SK-N-SH treated with all-trans-retinoic acid at 6 μM for 48 hours (cell line): ENCODE results near the gene LOX.

Source experiments
- ATAC-seq: fragments of 200-7000 bp; cut with Tn5 transposase; 3 replicates; pipeline ENCODE4 v1.9.1; 2020; ENCODE audit warnings: mild to moderate bottlenecking, moderate library complexity
- ARNTL ChIP-seq: fragments of 450-650 bp; formaldehyde crosslinking; IDR thresholded peaks from 2 replicates; pipeline ENCODE4 v1.5.0; 2020; ENCODE audit warnings: low read depth, mild to moderate bottlenecking, moderate library complexity, borderline replicate concordance
- BACH2 ChIP-seq: fragments of 250-450 bp; sonication (Bioruptor Pico); IDR thresholded peaks from 2 replicates; pipeline ENCODE4 v1.9.0; 2021; ENCODE audit warnings: mild to moderate bottlenecking, borderline replicate concordance
- CREB5 ChIP-seq: fragments of 250-450 bp; sonication (Bioruptor Pico); IDR thresholded peaks from 2 replicates; pipeline ENCODE4 v1.5.1; 2020; ENCODE audit warnings: low read depth, mild to moderate bottlenecking, moderate library complexity
- CSDC2 ChIP-seq: fragments of 250-450 bp; sonication (Bioruptor Pico); IDR thresholded peaks from 2 replicates; pipeline ENCODE4 v1.5.0; 2020; ENCODE audit warnings: mild to moderate bottlenecking, moderate library complexity
- ESRRG ChIP-seq: fragments of 250-450 bp; sonication (Bioruptor Pico); IDR thresholded peaks from 2 replicates; pipeline ENCODE4 v1.6.1; 2021; ENCODE audit warnings: mild to moderate bottlenecking
- GLIS3 ChIP-seq: fragments of 250-450 bp; sonication (Bioruptor Pico); IDR thresholded peaks from 2 replicates; pipeline ENCODE4 v1.5.0; 2020; ENCODE audit warnings: mild to moderate bottlenecking, moderate library complexity
- ISL1 ChIP-seq: fragments of 250-450 bp; sonication (Bioruptor Pico); IDR thresholded peaks from 2 replicates; pipeline ENCODE4 v2.1.2; 2022; ENCODE audit warnings: mild to moderate bottlenecking, moderate library complexity
- OSR1 ChIP-seq: fragments of 250-450 bp; sonication (Bioruptor Pico); IDR thresholded peaks from 2 replicates; pipeline ENCODE4 v1.8.0; 2022; ENCODE audit warnings: moderate library complexity, mild to moderate bottlenecking, inconsistent platforms
- POU6F1 ChIP-seq: fragments of 250-450 bp; sonication (Bioruptor Pico); IDR thresholded peaks from 2 replicates; pipeline ENCODE4 v1.8.0; 2021; ENCODE audit warnings: low read depth, mild to moderate bottlenecking, moderate library complexity, borderline replicate concordance
- PPARA ChIP-seq: fragments of 250-450 bp; sonication (Bioruptor Pico); IDR thresholded peaks from 2 replicates; pipeline ENCODE4 v1.5.0; 2020; ENCODE audit warnings: mild to moderate bottlenecking, borderline replicate concordance
- RARB ChIP-seq: fragments of 250-450 bp; sonication (Bioruptor Pico); IDR thresholded peaks from 2 replicates; pipeline ENCODE4 v1.8.0; 2021; ENCODE audit warnings: mild to moderate bottlenecking, moderate library complexity
- SNAI2 ChIP-seq: fragments of 250-450 bp; sonication (Bioruptor Pico); IDR thresholded peaks from 2 replicates; pipeline ENCODE4 v1.5.0; 2020; ENCODE audit warnings: mild to moderate bottlenecking, moderate library complexity
- TOX ChIP-seq: fragments of 250-450 bp; sonication (Bioruptor Pico); IDR thresholded peaks from 2 replicates; pipeline ENCODE4 v1.8.0; 2021; ENCODE audit warnings: mild to moderate bottlenecking, moderate library complexity, borderline replicate concordance
- ZC3H10 ChIP-seq: fragments of 250-450 bp; sonication (Bioruptor Pico); IDR thresholded peaks from 2 replicates; pipeline ENCODE4 v1.5.1; 2021; ENCODE audit warnings: mild to moderate bottlenecking, moderate library complexity
- ZFP3 ChIP-seq: fragments of 250-450 bp; sonication (Bioruptor Pico); IDR thresholded peaks from 2 replicates; pipeline ENCODE4 v1.5.0; 2020; ENCODE audit warnings: mild to moderate bottlenecking, moderate library complexity
- ZFP30 ChIP-seq: fragments of 450-650 bp; formaldehyde crosslinking; IDR thresholded peaks from 2 replicates; pipeline ENCODE4 v1.5.0; 2022; ENCODE audit warnings: mild to moderate bottlenecking, moderate library complexity
- ZNF565 ChIP-seq: fragments of 450-650 bp; formaldehyde crosslinking; conservative IDR thresholded peaks from 2 replicates; pipeline ENCODE4 v1.5.0; 2020; ENCODE audit warnings: low read depth, mild to moderate bottlenecking, moderate library complexity
- ZNF8 ChIP-seq: fragments of 450-650 bp; formaldehyde crosslinking; IDR thresholded peaks from 2 replicates; pipeline ENCODE4 v1.5.0; 2020; ENCODE audit warnings: mild to moderate bottlenecking, moderate library complexity
- TF ChIP-seq, protein P1 (sequence below): fragments of 250-450 bp; sonication (Bioruptor Pico); IDR thresholded peaks from 2 replicates; pipeline ENCODE4 v1.5.0; 2020; ENCODE audit warnings: mild to moderate bottlenecking, moderate library complexity
- TF ChIP-seq, protein P2 (sequence below): fragments of 250-450 bp; sonication (Bioruptor Pico); IDR thresholded peaks from 2 replicates; pipeline ENCODE4 v1.5.1; 2021; ENCODE audit warnings: mild to moderate bottlenecking, moderate library complexity
- TF ChIP-seq, protein P3 (sequence below): fragments of 250-450 bp; sonication (Bioruptor Pico); IDR thresholded peaks from 2 replicates; pipeline ENCODE4 v1.8.0; 2020; ENCODE audit warnings: mild to moderate bottlenecking, moderate library complexity, borderline replicate concordance

Gene LOX, protein sequence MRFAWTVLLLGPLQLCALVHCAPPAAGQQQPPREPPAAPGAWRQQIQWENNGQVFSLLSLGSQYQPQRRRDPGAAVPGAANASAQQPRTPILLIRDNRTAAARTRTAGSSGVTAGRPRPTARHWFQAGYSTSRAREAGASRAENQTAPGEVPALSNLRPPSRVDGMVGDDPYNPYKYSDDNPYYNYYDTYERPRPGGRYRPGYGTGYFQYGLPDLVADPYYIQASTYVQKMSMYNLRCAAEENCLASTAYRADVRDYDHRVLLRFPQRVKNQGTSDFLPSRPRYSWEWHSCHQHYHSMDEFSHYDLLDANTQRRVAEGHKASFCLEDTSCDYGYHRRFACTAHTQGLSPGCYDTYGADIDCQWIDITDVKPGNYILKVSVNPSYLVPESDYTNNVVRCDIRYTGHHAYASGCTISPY

GRCh38 chr5:122078116-122079110 is at the start of gene LOX:
TSS of gene LOX (minus strand) at chr5:122078259. CDS start at chr5:122077985, 274 bp downstream.
- TF ChIP-seq BACH2 (no peak), POU6F1 (no peak), ZFP3 (CRISPR knock-in tag) (no peak), CREB5 (no peak), OSR1 (no peak), ZFP30 (CRISPR knock-in tag) (no peak), RARB (CRISPR knock-in tag) (no peak), ZNF8 (CRISPR knock-in tag) (no peak), ZNF565 (CRISPR knock-in tag) (no peak), ARNTL (CRISPR knock-in tag) (no peak), GLIS3 (CRISPR knock-in tag) (no peak), ESRRG (CRISPR knock-in tag) (no peak), ISL1 (CRISPR knock-in tag) (no peak), TOX (CRISPR knock-in tag) (no peak), PPARA (no peak), CSDC2 (CRISPR knock-in tag) (no peak)
- TF ChIP-seq, protein P1, sequence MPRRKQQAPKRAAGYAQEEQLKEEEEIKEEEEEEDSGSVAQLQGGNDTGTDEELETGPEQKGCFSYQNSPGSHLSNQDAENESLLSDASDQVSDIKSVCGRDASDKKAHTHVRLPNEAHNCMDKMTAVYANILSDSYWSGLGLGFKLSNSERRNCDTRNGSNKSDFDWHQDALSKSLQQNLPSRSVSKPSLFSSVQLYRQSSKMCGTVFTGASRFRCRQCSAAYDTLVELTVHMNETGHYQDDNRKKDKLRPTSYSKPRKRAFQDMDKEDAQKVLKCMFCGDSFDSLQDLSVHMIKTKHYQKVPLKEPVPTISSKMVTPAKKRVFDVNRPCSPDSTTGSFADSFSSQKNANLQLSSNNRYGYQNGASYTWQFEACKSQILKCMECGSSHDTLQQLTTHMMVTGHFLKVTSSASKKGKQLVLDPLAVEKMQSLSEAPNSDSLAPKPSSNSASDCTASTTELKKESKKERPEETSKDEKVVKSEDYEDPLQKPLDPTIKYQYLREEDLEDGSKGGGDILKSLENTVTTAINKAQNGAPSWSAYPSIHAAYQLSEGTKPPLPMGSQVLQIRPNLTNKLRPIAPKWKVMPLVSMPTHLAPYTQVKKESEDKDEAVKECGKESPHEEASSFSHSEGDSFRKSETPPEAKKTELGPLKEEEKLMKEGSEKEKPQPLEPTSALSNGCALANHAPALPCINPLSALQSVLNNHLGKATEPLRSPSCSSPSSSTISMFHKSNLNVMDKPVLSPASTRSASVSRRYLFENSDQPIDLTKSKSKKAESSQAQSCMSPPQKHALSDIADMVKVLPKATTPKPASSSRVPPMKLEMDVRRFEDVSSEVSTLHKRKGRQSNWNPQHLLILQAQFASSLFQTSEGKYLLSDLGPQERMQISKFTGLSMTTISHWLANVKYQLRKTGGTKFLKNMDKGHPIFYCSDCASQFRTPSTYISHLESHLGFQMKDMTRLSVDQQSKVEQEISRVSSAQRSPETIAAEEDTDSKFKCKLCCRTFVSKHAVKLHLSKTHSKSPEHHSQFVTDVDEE (CRISPR knock-in tag), result no peak
- TF ChIP-seq, all 23 proteins: peak for 0
- ATAC-seq, result peak; percentile 64

- no peak for TF ChIP-seq TOX (CRISPR knock-in tag)
- TF ChIP-seq RARB (CRISPR knock-in tag), result no peak
- TF ChIP-seq ZFP30 (CRISPR knock-in tag), result no peak
- TF ChIP-seq ZC3H10 (CRISPR knock-in tag), result no peak
- TF ChIP-seq SNAI2 (CRISPR knock-in tag), result no peak
- TF ChIP-seq ARNTL (CRISPR knock-in tag), result no peak
- TF ChIP-seq ZNF8 (CRISPR knock-in tag), result no peak
- no peak for TF ChIP-seq GLIS3 (CRISPR knock-in tag)
- TF ChIP-seq CREB5, result no peak
- TF ChIP-seq BACH2, result no peak
- TF ChIP-seq, protein P1 (CRISPR knock-in tag), result no peak
- TF ChIP-seq, protein P2, sequence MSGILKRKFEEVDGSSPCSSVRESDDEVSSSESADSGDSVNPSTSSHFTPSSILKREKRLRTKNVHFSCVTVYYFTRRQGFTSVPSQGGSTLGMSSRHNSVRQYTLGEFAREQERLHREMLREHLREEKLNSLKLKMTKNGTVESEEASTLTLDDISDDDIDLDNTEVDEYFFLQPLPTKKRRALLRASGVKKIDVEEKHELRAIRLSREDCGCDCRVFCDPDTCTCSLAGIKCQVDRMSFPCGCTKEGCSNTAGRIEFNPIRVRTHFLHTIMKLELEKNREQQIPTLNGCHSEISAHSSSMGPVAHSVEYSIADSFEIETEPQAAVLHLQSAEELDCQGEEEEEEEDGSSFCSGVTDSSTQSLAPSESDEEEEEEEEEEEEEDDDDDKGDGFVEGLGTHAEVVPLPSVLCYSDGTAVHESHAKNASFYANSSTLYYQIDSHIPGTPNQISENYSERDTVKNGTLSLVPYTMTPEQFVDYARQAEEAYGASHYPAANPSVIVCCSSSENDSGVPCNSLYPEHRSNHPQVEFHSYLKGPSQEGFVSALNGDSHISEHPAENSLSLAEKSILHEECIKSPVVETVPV, result no peak
- TF ChIP-seq, protein P3, sequence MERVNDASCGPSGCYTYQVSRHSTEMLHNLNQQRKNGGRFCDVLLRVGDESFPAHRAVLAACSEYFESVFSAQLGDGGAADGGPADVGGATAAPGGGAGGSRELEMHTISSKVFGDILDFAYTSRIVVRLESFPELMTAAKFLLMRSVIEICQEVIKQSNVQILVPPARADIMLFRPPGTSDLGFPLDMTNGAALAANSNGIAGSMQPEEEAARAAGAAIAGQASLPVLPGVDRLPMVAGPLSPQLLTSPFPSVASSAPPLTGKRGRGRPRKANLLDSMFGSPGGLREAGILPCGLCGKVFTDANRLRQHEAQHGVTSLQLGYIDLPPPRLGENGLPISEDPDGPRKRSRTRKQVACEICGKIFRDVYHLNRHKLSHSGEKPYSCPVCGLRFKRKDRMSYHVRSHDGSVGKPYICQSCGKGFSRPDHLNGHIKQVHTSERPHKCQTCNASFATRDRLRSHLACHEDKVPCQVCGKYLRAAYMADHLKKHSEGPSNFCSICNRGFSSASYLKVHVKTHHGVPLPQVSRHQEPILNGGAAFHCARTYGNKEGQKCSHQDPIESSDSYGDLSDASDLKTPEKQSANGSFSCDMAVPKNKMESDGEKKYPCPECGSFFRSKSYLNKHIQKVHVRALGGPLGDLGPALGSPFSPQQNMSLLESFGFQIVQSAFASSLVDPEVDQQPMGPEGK (CRISPR knock-in tag), result no peak
- no peak for ATAC-seq
Observed at GRCh38 chr5:122126756-122127321, 48.8 kb upstream of the LOX start.
